ENCODE data around the gene DNMT1. TPM values are rescaled to one million over a fixed set of nuclear protein-coding genes. Genes with fewer than 3 reads are reported as not detected.

The DNMT1 gene
- total RNA-seq, 5 donors from 2014 or later (not counting 1 experiment from before 2014, with no cell fraction given), result 199 to 245 (median 235) TPM

DNA sequence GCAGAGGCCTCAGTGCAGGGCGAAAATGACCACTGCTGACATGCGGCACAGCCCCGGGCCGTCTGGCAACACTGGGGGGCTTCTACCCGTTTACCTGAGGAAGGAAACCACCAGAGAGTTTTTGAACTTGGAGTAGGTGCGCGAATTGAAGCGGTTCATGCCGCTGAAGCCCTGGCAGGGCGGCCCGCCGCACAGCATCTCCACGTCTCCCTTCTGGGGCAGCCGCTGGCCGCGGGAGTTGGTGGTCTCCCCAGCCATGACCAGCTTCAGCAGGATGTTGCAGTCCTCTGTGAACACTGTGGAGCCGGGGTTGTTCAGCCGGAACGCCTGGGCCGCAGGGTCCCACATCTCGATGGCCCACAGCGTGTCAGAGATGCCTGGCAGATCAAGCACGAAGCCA, 54.8 kb downstream of the DNMT1 start:
- Mint-ChIP-seq H3K27ac (peak overlapping the region in 1 of 2 donors; percentile 81), H3K4me3 (no peak overlapping the region), H3K4me1 (peaks cover 45 to 49% (median 49%) of the 10 kb centered on the region in 3 donors), H3K36me3 (peaks cover 43% of the 10 kb centered on the region), H3K9me3 (no peaks in the 10 kb centered on the region), H3K27me3 (no peaks in the 10 kb centered on the region)
- H3K27ac ChIP-seq (ENCODE audit: low read length), result no peak overlapping the region
- no peak overlapping the region for H3K4me3 ChIP-seq (ENCODE audit: control insufficient read depth in 1 of 2, extremely low read depth in 1 of 2, low read length in 1 of 2)
- no peaks in the 10 kb centered on the region for H3K27me3 ChIP-seq (replicated peaks in 1 of 2; ENCODE audit: control insufficient read depth in 2 of 2, extremely low read depth in 1 of 2, insufficient read depth in 2 of 2, low read length in 1 of 2)
- CTCF ChIA-PET, result interaction anchor here in 1 of 2 donors (0.7 kb wide), 1 partner anchor 22 kb away, joined by 4 read pairs; no protein-coding TSS in a partner anchor
- POLR2A ChIA-PET, result no interaction called here
- peaks cover 33 to 90% of the 10 kb centered on the region in 2 donors for H3K36me3 ChIP-seq (ENCODE audit: control insufficient read depth in 2 of 2, extremely low read depth in 1 of 2, insufficient read depth in 1 of 2, low read length in 1 of 2)
- DNase-seq (no peak), ATAC-seq (replicated peaks in 1 of 4) (no peak)
- WGBS (ENCODE audit: insufficient coverage), result 98% methylated on average over 19 of the region's 23 CpGs
- H3K4me1 ChIP-seq (ENCODE audit: control insufficient read depth in 1 of 2, extremely low read depth in 1 of 2, insufficient read depth in 2 of 2, low read length in 2 of 2), result peaks cover 21 to 51% of the 10 kb centered on the region in 2 experiments
- H3K9me3 ChIP-seq, result no peaks in the 10 kb centered on the region

DNA sequence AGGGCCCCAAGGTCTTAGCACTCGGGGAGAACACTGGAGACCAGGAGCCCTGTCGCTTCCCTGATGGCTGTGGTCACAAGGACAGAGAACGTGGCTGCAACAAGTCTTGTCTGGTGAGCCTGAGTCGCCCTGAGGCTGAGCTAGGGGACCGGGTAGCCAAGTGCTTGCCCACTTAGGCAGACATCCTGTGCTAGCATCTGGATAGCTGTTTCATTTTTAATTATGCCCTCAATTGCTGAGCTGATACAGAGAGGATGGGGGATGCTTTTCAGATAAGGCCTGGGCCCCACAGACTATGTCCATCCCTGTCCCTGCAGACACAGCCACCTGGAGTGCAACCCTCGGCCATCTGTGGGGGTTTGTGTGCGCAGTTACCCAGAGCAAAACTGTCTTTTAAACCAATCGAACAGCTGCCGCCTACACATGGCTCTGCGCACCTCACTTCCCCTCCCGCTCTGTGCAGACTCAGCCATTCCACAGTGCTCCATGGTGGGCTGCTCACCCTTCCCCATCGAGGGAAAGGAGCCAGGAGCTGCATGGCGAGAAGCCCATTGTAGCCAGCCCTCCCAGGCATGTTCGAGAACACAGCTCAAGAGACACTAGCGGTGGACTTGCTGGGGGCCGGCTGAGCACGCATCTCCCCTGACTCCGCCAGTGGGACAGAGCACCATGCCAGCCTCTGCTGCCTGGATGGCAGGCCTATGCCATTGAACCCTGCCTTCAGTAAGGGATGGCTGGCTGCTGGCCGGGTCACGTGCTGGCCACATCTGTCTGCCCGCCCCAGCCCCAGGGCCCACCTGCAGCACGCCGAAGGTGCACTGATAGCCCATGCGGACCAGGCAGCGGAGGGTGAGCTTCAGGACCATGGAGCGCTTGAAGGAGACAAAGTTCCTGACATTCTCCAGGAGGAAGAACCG, 55.6 kb downstream of the DNMT1 start:
- Histone ChIP-seq H3K4me3 (ENCODE audit: control insufficient read depth in 1 of 2, extremely low read depth in 1 of 2, low read length in 1 of 2) (no peak overlapping the region), H3K27ac (ENCODE audit: low read length) (no peak overlapping the region), H3K27me3 (replicated peaks in 1 of 2; ENCODE audit: control insufficient read depth in 2 of 2, extremely low read depth in 1 of 2, insufficient read depth in 2 of 2, low read length in 1 of 2) (no peaks in the 10 kb centered on the region), H3K36me3 (ENCODE audit: control insufficient read depth in 2 of 2, extremely low read depth in 1 of 2, insufficient read depth in 1 of 2, low read length in 1 of 2) (peaks cover 35 to 85% of the 10 kb centered on the region in 2 donors), H3K9me3 (no peaks in the 10 kb centered on the region), H3K4me1 (ENCODE audit: control insufficient read depth in 1 of 2, extremely low read depth in 1 of 2, insufficient read depth in 2 of 2, low read length in 2 of 2) (peaks cover 21 to 43% of the 10 kb centered on the region in 2 experiments)
- ChIA-PET CTCF (interaction anchor here in 1 of 2 donors (0.5 kb wide), 1 partner anchor 43 kb away, joined by 3 read pairs; no protein-coding TSS in a partner anchor), POLR2A (interaction anchor here in 1 of 2 donors (0.6 kb wide), 1 partner anchor 247 kb away, joined by 4 read pairs; no protein-coding TSS in a partner anchor)
- WGBS (ENCODE audit: insufficient coverage), result 97% methylated on average over 25 of the region's 27 CpGs
- Mint-ChIP-seq H3K36me3 (peaks cover 42% of the 10 kb centered on the region), H3K4me1 (peaks cover 39 to 41% (median 41%) of the 10 kb centered on the region in 3 donors), H3K4me3 (no peak overlapping the region), H3K9me3 (no peaks in the 10 kb centered on the region), H3K27ac (peak overlapping the region; percentile 69 to 80), H3K27me3 (no peaks in the 10 kb centered on the region)
- DNase-seq, result no peak
- no peak for ATAC-seq (replicated peaks in 1 of 4)

GRCh38 chr19:10137751-10138682, 56.7 kb downstream of the DNMT1 start:
- 94% methylated on average over 32 of the region's 38 CpGs for WGBS (ENCODE audit: insufficient coverage)
- Histone ChIP-seq H3K36me3 (ENCODE audit: control insufficient read depth in 2 of 2, extremely low read depth in 1 of 2, insufficient read depth in 1 of 2, low read length in 1 of 2) (peaks cover 43 to 89% of the 10 kb centered on the region in 2 donors), H3K27ac (ENCODE audit: low read length) (no peak overlapping the region), H3K4me3 (ENCODE audit: control insufficient read depth in 1 of 2, extremely low read depth in 1 of 2, low read length in 1 of 2) (no peak overlapping the region), H3K27me3 (replicated peaks in 1 of 2; ENCODE audit: control insufficient read depth in 2 of 2, extremely low read depth in 1 of 2, insufficient read depth in 2 of 2, low read length in 1 of 2) (no peaks in the 10 kb centered on the region), H3K4me1 (ENCODE audit: control insufficient read depth in 1 of 2, extremely low read depth in 1 of 2, insufficient read depth in 2 of 2, low read length in 2 of 2) (peaks cover 12 to 31% of the 10 kb centered on the region in 2 experiments), H3K9me3 (no peaks in the 10 kb centered on the region)
- peak overlapping the region in 1 of 2 donors; percentile 36 for H3K27ac Mint-ChIP-seq
- H3K27me3 Mint-ChIP-seq, result no peaks in the 10 kb centered on the region
- DNase-seq (no peak), ATAC-seq (replicated peaks in 1 of 4) (no peak)
- H3K4me3 Mint-ChIP-seq, result no peak overlapping the region
- CTCF ChIA-PET, result interaction anchor here (0.6 kb wide), 2 partner anchors 18 to 177 kb away, joined by 3 read pairs; no protein-coding TSS in a partner anchor
- no peaks in the 10 kb centered on the region for H3K9me3 Mint-ChIP-seq
- peaks cover 45% of the 10 kb centered on the region for H3K36me3 Mint-ChIP-seq
- H3K4me1 Mint-ChIP-seq, result peaks cover 28 to 33% (median 32%) of the 10 kb centered on the region in 3 donors
- POLR2A ChIA-PET, result interaction anchor here in 1 of 2 donors (0.7 kb wide), 1 partner anchor 189 kb away, joined by 4 read pairs; no protein-coding TSS in a partner anchor

GRCh38 chr19:10136936-10137335, 57.8 kb downstream of the DNMT1 start:
- Histone ChIP-seq H3K4me1 (ENCODE audit: control insufficient read depth in 1 of 2, extremely low read depth in 1 of 2, insufficient read depth in 2 of 2, low read length in 2 of 2) (peaks cover 2 to 21% of the 10 kb centered on the region in 2 experiments), H3K4me3 (ENCODE audit: control insufficient read depth in 1 of 2, extremely low read depth in 1 of 2, low read length in 1 of 2) (no peak overlapping the region), H3K36me3 (ENCODE audit: control insufficient read depth in 2 of 2, extremely low read depth in 1 of 2, insufficient read depth in 1 of 2, low read length in 1 of 2) (peaks cover 47 to 88% of the 10 kb centered on the region in 2 donors), H3K9me3 (no peaks in the 10 kb centered on the region), H3K27me3 (replicated peaks in 1 of 2; ENCODE audit: control insufficient read depth in 2 of 2, extremely low read depth in 1 of 2, insufficient read depth in 2 of 2, low read length in 1 of 2) (no peaks in the 10 kb centered on the region), H3K27ac (ENCODE audit: low read length) (no peak overlapping the region)
- Mint-ChIP-seq H3K36me3 (peaks cover 43% of the 10 kb centered on the region), H3K4me3 (no peak overlapping the region), H3K27me3 (no peaks in the 10 kb centered on the region), H3K9me3 (no peaks in the 10 kb centered on the region), H3K27ac (peak overlapping the region in 1 of 2 donors; percentile 44), H3K4me1 (peaks cover 18 to 23% (median 21%) of the 10 kb centered on the region in 3 donors)
- 97% methylated on average over 14 of the region's 14 CpGs for WGBS (ENCODE audit: insufficient coverage)
- CTCF ChIA-PET, result interaction anchor here (0.6 to 1.0 kb wide), 2 partner anchors 16 to 40 kb away, joined by 3 read pairs; no protein-coding TSS in a partner anchor
- DNase-seq (no peak), ATAC-seq (replicated peaks in 1 of 4) (no peak)
- POLR2A ChIA-PET, result interaction anchor here in 1 of 2 donors (0.7 kb wide), 1 partner anchor 188 kb away, joined by 4 read pairs; no protein-coding TSS in a partner anchor

DNA sequence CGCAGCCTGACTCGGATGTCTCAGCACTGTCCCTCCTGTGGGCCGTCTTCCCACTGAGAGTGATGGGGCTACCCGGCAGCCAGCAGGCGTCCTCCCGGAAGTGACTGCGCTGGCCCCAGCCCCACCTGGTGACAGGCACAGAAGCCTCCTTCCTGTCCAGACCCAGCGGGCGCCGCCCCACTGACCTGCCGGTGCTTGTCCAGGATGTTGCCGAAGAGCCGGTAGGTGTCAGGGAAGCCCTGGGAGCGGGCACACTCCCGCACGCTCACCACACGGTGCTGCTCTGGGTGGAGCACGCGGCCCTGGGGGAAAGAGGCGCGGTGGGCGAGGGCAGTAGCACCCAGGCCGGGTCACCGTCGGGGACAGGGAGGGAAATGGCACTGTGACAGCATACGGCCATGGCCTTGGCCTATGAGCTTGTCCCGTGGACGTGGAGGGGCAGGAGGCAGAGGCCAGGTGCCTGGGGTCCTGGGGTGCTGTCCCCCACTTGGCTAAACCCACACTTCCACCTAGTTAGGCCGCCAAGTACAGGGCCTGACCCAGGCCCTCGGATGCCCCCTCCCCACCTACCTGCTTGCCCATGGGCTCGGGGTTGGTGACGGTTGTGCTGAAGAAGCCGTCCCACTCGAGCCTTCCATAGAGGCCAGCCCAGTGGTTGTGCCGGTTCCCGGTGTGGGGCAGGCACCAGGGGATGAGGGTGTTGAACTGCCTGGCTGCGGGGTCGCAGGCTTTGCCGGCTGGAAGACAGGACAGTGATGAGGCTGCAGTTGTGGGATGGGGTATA, 59.0 kb downstream of the DNMT1 start:
- WGBS (ENCODE audit: insufficient coverage), result 94% methylated on average over 20 of the region's 39 CpGs
- POLR2A ChIA-PET, result interaction anchor here in 1 of 2 donors (0.7 kb wide), 1 partner anchor 13 kb away, joined by 3 read pairs; no protein-coding TSS in a partner anchor
- H3K9me3 ChIP-seq, result no peaks in the 10 kb centered on the region
- Mint-ChIP-seq H3K4me1 (peaks cover 6 to 12% (median 10%) of the 10 kb centered on the region in 3 donors), H3K27me3 (no peaks in the 10 kb centered on the region), H3K27ac (no peak overlapping the region), H3K9me3 (no peaks in the 10 kb centered on the region), H3K4me3 (no peak overlapping the region), H3K36me3 (peaks cover 40% of the 10 kb centered on the region)
- no peak overlapping the region for H3K4me3 ChIP-seq (ENCODE audit: control insufficient read depth in 1 of 2, extremely low read depth in 1 of 2, low read length in 1 of 2)
- no peak for ATAC-seq (replicated peaks in 1 of 4)
- H3K4me1 ChIP-seq (ENCODE audit: control insufficient read depth in 1 of 2, extremely low read depth in 1 of 2, insufficient read depth in 2 of 2, low read length in 2 of 2), result peaks cover 0 to 10% of the 10 kb centered on the region in 2 experiments
- H3K27ac ChIP-seq (ENCODE audit: low read length), result no peak overlapping the region
- peaks cover 38 to 87% of the 10 kb centered on the region in 2 donors for H3K36me3 ChIP-seq (ENCODE audit: control insufficient read depth in 2 of 2, extremely low read depth in 1 of 2, insufficient read depth in 1 of 2, low read length in 1 of 2)
- CTCF ChIA-PET, result interaction anchor here in 1 of 2 donors (0.6 kb wide), 1 partner anchor 873 kb away, joined by 3 read pairs; no protein-coding TSS in a partner anchor
- H3K27me3 ChIP-seq (replicated peaks in 1 of 2; ENCODE audit: control insufficient read depth in 2 of 2, extremely low read depth in 1 of 2, insufficient read depth in 2 of 2, low read length in 1 of 2), result no peaks in the 10 kb centered on the region
- no peak for DNase-seq
